Left lung (tissue), 10 donors: ENCODE data around the gene SSBP2. TPM values are rescaled to one million over a fixed set of nuclear protein-coding genes. Genes with fewer than 3 reads are reported as not detected.

ENCODE experiments used
- ATAC-seq: fragments of 200-7000 bp; cut with Tn5 transposase; one replicate; pipeline ENCODE4 v1.9.1; 2020; ENCODE audit warnings: moderate library complexity
- DNase-seq, 4 donors: peaks; one replicate each; pipeline ENCODE4 v3.0.0-alpha.2; 2013 to 2020
- H3K27ac ChIP-seq, 2 donors: fragments of 200-600 bp; sonication (generic) in 1 of 2; one replicate each; pipeline versions ENCODE4 v1.5.0 to v1.8.0; 2020 to 2021
- H3K27me3 ChIP-seq, 2 donors: fragments of 200-600 bp; sonication (generic) in 1 of 2; one replicate each; pipeline versions ENCODE4 v1.5.0 to v1.8.0; 2020 to 2021
- H3K36me3 ChIP-seq, 2 donors: fragments of 200-600 bp; sonication (generic) in 1 of 2; one replicate each; pipeline versions ENCODE4 v1.5.0 to v1.8.0; 2020 to 2021
- H3K4me1 ChIP-seq, 2 donors: fragments of 200-600 bp; one replicate each; pipeline ENCODE4 v1.8.0; 2021
- H3K4me3 ChIP-seq, 2 donors: fragments of 200-600 bp; sonication (generic) in 1 of 2; one replicate each; pipeline versions ENCODE4 v1.5.0 to v1.8.0; 2020 to 2021; ENCODE audit warnings: mild to moderate bottlenecking in 1 of 2
- H3K9me3 ChIP-seq, 2 donors: fragments of 200-600 bp; sonication (generic) in 1 of 2; one replicate each; pipeline versions ENCODE4 v1.5.0 to v1.8.0; 2020 to 2021
- intact Hi-C, 2 donors: fragments of 100-400 bp; cut with DNase I; formaldehyde crosslinking; loops; one replicate each; pipeline versions ENCODE4 v1.11.2 to v1.14.2; 2022
- polyA plus RNA-seq, 6 donors: library from polyadenylated mRNA; unstranded; fragments of 120-200 nt; gene quantifications; one replicate each; pipeline ENCODE4 v1.2.1, GENCODE V29; 2013; ENCODE audit not compliant: insufficient read length in 6 of 6
- total RNA-seq, 2 donors: library from RNA; stranded (reverse); fragmentation: NEBNext Ultra II Directional; extraction: Animal tissue kit (Norgen Biotek cat#: 25700); gene quantifications; one replicate each; pipeline ENCODE4 v1.2.1, GENCODE V29; 2021
- TF ChIP-seq, protein P1 (sequence below), 2 donors: fragments of 200-600 bp; sonication (generic) in 1 of 2; IDR thresholded peaks; one replicate each; pipeline versions ENCODE4 v1.5.0 to v1.8.0; 2021; ENCODE audit warnings: antibody characterized with exemption in 2 of 2
- donor health status: DM: no; HTN: yes; CAD: no.
- donor health status: DM: no; HTN: no; CAD: no.

The SSBP2 gene
- total and polyA plus RNA-seq, 8 donors = 31.6 to 103 (median 74.8) TPM

GRCh38 chr5:81547001-81547400 is 203.9 kb downstream of the SSBP2 start:
- no peaks in the 10 kb centered on the region for H3K36me3 ChIP-seq
- no peaks in the 10 kb centered on the region for H3K27me3 ChIP-seq
- intact Hi-C loops = no loop called here
- H3K9me3 ChIP-seq = no peaks in the 10 kb centered on the region
- no peaks in the 10 kb centered on the region for H3K4me1 ChIP-seq
- ATAC-seq = no peak
- TF ChIP-seq, protein P1, sequence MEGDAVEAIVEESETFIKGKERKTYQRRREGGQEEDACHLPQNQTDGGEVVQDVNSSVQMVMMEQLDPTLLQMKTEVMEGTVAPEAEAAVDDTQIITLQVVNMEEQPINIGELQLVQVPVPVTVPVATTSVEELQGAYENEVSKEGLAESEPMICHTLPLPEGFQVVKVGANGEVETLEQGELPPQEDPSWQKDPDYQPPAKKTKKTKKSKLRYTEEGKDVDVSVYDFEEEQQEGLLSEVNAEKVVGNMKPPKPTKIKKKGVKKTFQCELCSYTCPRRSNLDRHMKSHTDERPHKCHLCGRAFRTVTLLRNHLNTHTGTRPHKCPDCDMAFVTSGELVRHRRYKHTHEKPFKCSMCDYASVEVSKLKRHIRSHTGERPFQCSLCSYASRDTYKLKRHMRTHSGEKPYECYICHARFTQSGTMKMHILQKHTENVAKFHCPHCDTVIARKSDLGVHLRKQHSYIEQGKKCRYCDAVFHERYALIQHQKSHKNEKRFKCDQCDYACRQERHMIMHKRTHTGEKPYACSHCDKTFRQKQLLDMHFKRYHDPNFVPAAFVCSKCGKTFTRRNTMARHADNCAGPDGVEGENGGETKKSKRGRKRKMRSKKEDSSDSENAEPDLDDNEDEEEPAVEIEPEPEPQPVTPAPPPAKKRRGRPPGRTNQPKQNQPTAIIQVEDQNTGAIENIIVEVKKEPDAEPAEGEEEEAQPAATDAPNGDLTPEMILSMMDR (IDR thresholded peaks at IDR 0.05) = no peak
- H3K4me3 ChIP-seq = no peak overlapping the region
- no peak for DNase-seq
- no peak overlapping the region for H3K27ac ChIP-seq

DNA sequence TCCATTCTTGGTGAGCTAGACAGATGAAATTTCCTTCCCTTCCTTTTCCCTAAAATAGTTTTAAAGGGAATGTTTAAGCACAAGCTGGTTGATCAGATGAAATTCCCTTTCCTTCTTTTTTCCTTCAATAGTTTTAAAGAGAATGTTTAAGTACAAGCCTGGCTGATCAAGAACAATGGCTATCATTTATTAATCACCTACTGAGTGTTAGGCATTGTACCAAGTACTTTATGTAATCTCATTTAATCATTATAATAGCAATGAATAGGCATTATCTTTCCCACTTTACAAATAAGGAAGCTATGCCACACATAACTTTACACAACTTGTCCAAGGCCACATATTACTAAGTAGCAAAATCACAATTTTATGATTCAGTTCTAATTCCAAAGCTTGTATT is 205.0 kb downstream of the SSBP2 start:
- TF ChIP-seq, protein P1 (IDR thresholded peaks at IDR 0.05) = no peak
- DNase-seq (no peak), ATAC-seq (no peak)
- Histone ChIP-seq H3K27me3 (no peaks in the 10 kb centered on the region), H3K36me3 (no peaks in the 10 kb centered on the region), H3K27ac (no peak overlapping the region), H3K9me3 (no peaks in the 10 kb centered on the region), H3K4me3 (no peak overlapping the region), H3K4me1 (no peaks in the 10 kb centered on the region)
- intact Hi-C loops = no loop called here

- DNase-seq = no peak
- Histone ChIP-seq H3K4me3 (no peak overlapping the region), H3K36me3 (no peaks in the 10 kb centered on the region), H3K27ac (no peak overlapping the region), H3K27me3 (no peaks in the 10 kb centered on the region), H3K9me3 (peaks cover 0 to 4% of the 10 kb centered on the region in 2 donors), H3K4me1 (no peaks in the 10 kb centered on the region)
- intact Hi-C loops = no loop called here
- TF ChIP-seq, protein P1 (IDR thresholded peaks at IDR 0.05) = no peak
- ATAC-seq = no peak
Measured at GRCh38 chr5:81544351-81545018, 206.4 kb downstream of the SSBP2 start.

- Histone ChIP-seq H3K27ac (no peak overlapping the region), H3K27me3 (no peaks in the 10 kb centered on the region), H3K36me3 (no peaks in the 10 kb centered on the region), H3K4me3 (no peak overlapping the region), H3K4me1 (no peaks in the 10 kb centered on the region), H3K9me3 (peaks cover 0 to 4% of the 10 kb centered on the region in 2 donors)
- DNase-seq (no peak), ATAC-seq (no peak)
- intact Hi-C loops = no loop called here
- TF ChIP-seq, protein P1 (IDR thresholded peaks at IDR 0.05) = no peak
Measured at GRCh38 chr5:81542242-81542641, 208.7 kb downstream of the SSBP2 start.

DNA sequence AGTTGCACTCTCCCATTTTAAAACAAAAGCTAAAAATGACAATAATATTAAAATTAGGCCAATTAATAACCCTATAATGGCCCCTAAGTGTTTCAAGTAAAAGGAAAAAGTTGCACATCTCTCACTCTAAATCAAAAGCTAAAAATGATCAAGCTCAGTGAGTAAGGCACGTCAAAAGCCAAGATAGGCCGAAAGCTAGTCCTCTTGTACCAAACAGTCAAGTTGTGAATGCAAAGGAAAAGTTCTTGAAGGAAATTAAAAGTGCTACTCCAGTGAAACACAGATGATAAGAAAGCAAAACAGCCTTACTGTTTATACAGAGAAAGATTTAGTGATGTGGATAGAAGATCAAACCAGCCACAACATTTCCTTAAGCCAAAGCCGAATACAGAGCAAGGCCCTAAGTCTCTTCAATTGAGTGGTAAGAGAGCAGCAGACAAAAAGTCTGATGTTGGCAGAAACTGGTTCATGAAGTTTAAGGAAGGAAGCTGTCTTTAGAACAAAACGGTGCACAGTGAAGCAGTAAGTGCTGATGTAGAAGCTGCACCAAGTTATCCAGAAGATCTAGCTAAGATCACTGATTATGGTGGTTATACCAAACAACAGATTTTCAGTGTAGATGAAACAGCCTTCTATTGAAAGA is 212.9 kb downstream of the SSBP2 start:
- Histone ChIP-seq H3K4me3 (no peak overlapping the region), H3K36me3 (no peaks in the 10 kb centered on the region), H3K9me3 (peaks cover 0 to 4% of the 10 kb centered on the region in 2 donors), H3K4me1 (peaks cover 0 to 9% of the 10 kb centered on the region in 2 donors), H3K27me3 (no peaks in the 10 kb centered on the region), H3K27ac (no peak overlapping the region)
- intact Hi-C loops = no loop called here
- ATAC-seq (no peak), DNase-seq (no peak)
- TF ChIP-seq, protein P1 (IDR thresholded peaks at IDR 0.05) = no peak
